Endothelial cell of umbilical vein (primary cell): ENCODE measurements around the gene TTC31. TPM values are rescaled to one million over a fixed set of nuclear protein-coding genes. Genes with fewer than 3 reads are reported as not detected.

Experiments used
- BruUV-seq: library from RNA; stranded (reverse); fragments of 400-500 nt; replicated peaks from 2 replicates; lab custom pipeline; 2021; lab: Mats Ljungman, UMichigan
- CTCF ChIA-PET: fragments of 300-600, 350-600 bp; sonication (Branson Sonifier 250); formaldehyde crosslinking; loops from one replicate; lab custom pipeline; 2021; ENCODE audit warnings: antibody characterized with exemption, inconsistent platforms; lab: Charles Lee
- POLR2A ChIA-PET: fragments of 300-600, 350-600 bp; sonication (Branson Sonifier 250); formaldehyde crosslinking; loops from one replicate; lab custom pipeline; 2021; ENCODE audit warnings: antibody characterized with exemption, inconsistent platforms; lab: Charles Lee
- DNase-seq: peaks from one replicate; pipeline ENCODE4 v3.0.0-alpha.2; 2011; ENCODE audit warnings: low read depth, low spot score
- FAIRE-seq: peaks from 2 replicates; lab custom pipeline; 2011; peaks lifted over from hg19 to GRCh38; lab: Jason Lieb, UNC
- H2AFZ ChIP-seq: 2 replicates; pipeline ENCODE4 v1.6.0; 2012; ENCODE audit warnings: low read depth, low read length, control low read depth, inconsistent platforms
- H3K27ac ChIP-seq: 2 replicates; pipeline ENCODE4 v1.5.1; 2011; ENCODE audit warnings: low read depth, mild to moderate bottlenecking, control low read depth, low read length, moderate library complexity; ENCODE audit not compliant: insufficient read depth
- H3K27me3 ChIP-seq, 2 experiments: 2 replicates each; pipeline versions ENCODE4 v1.6.0 to v1.6.1; 2011; ENCODE audit warnings: low read length in 2 of 2, mixed read lengths in 1 of 2; ENCODE audit not compliant: control insufficient read depth in 2 of 2, insufficient read depth in 2 of 2
- H3K36me3 ChIP-seq, 2 experiments: 2 replicates in 1 of 2; 3 replicates in 1 of 2; pipeline ENCODE4 v1.5.1; 2011; ENCODE audit warnings: low read length in 2 of 2, mild to moderate bottlenecking in 1 of 2, moderate library complexity in 1 of 2; ENCODE audit not compliant: control insufficient read depth in 2 of 2, insufficient read depth in 2 of 2; ENCODE audit errors: extremely low read depth in 1 of 2
- H3K4me1 ChIP-seq: 3 replicates; pipeline ENCODE4 v1.5.1; 2011; ENCODE audit warnings: mild to moderate bottlenecking, low read length; ENCODE audit not compliant: control insufficient read depth, insufficient read depth; ENCODE audit errors: extremely low read depth
- H3K4me2 ChIP-seq: 2 replicates; pipeline ENCODE4 v1.6.1; 2011; ENCODE audit warnings: low read length, control low read depth, mixed read lengths; ENCODE audit not compliant: insufficient read depth
- H3K4me3 ChIP-seq, 3 experiments: fragments of 200-600 bp in 1 of 3; sonication (generic), shearing (Covaris generic) in 1 of 3; replicated peaks in 1 of 3; 2 replicates each; pipeline ENCODE4 v1.5.1; 2011 to 2016; ENCODE audit warnings: control low read depth in 3 of 3, low read length in 3 of 3, mild to moderate bottlenecking in 2 of 3, inconsistent platforms in 1 of 3, low read depth in 1 of 3, moderate library complexity in 1 of 3; ENCODE audit not compliant: insufficient read depth in 1 of 3
- H3K79me2 ChIP-seq: 2 replicates; pipeline ENCODE4 v1.6.0; 2012; ENCODE audit warnings: low read length, inconsistent platforms; ENCODE audit not compliant: control insufficient read depth, insufficient read depth
- H3K9ac ChIP-seq: replicated peaks from 2 replicates; pipeline ENCODE3; 2011; ENCODE audit warnings: low read length, control low read depth; ENCODE audit not compliant: insufficient read depth; ENCODE audit errors: extremely low read depth
- H3K9me1 ChIP-seq: replicated peaks from 3 replicates; pipeline ENCODE4 v1.6.0; 2011; ENCODE audit warnings: mild to moderate bottlenecking, low read length; ENCODE audit not compliant: control insufficient read depth, insufficient read depth; ENCODE audit errors: extremely low read depth
- H3K9me3 ChIP-seq: replicated peaks from 2 replicates; pipeline ENCODE4 v1.5.1; 2012; ENCODE audit warnings: low read length, inconsistent platforms; ENCODE audit not compliant: control insufficient read depth, insufficient read depth
- H4K20me1 ChIP-seq: replicated peaks from 2 replicates; pipeline ENCODE3; 2011; ENCODE audit warnings: mild to moderate bottlenecking, low read length; ENCODE audit not compliant: control insufficient read depth, insufficient read depth; ENCODE audit errors: extremely low read depth
- EZH2 ChIP-seq: IDR thresholded peaks from 2 replicates; pipeline ENCODE4 v1.6.1; 2012; ENCODE audit warnings: borderline replicate concordance, low read depth, mild to moderate bottlenecking, moderate library complexity, low read length, inconsistent platforms; ENCODE audit not compliant: severe bottlenecking
- FOS ChIP-seq: IDR thresholded peaks from 2 replicates; pipeline ENCODE4 v1.6.1; 2011; ENCODE audit warnings: mild to moderate bottlenecking, low read length, moderate library complexity, borderline replicate concordance; ENCODE audit not compliant: insufficient read depth
- GATA2 ChIP-seq: IDR thresholded peaks from 2 replicates; pipeline ENCODE4 v1.7.0; 2011; ENCODE audit warnings: low read depth, mild to moderate bottlenecking, moderate library complexity, mixed read lengths, low read length; ENCODE audit not compliant: insufficient read length, insufficient read depth
- JUN ChIP-seq: IDR thresholded peaks from 2 replicates; pipeline ENCODE4 v1.6.1; 2011; ENCODE audit warnings: borderline replicate concordance, low read depth; ENCODE audit not compliant: insufficient read length, insufficient read depth
- MYC ChIP-seq: IDR thresholded peaks from one replicate; pipeline ENCODE4 v1.6.1; 2011; ENCODE audit warnings: mild to moderate bottlenecking, low read depth, low read length
- dilution Hi-C: fragments of 300-500 bp; cut with MboI; formaldehyde crosslinking; loops from one replicate; pipeline ENCODE4 v1.15.0; 2019; ENCODE audit warnings: low sequenced_read_pairs; ENCODE audit not compliant: extremely low pct_ligation_motif_present
- intact Hi-C: fragments of 100-400 bp; cut with micrococcal nuclease; formaldehyde crosslinking; loops from one replicate; pipeline ENCODE4 v1.10.0; 2022
- polyA plus RNA-seq, 4 experiments: library from polyadenylated mRNA; depleted of rRNA in 3 of 4; stranded (reverse) in 3 of 4; unstranded in 1 of 4; fragments of >200 nt; gene quantifications; 2 replicates each; pipeline versions ENCODE4 v1.2.1 to v1.2.3, GENCODE V29; 2011 to 2012; ENCODE audit warnings: missing spikeins in 1 of 4
- total RNA-seq: library from RNA; stranded (reverse); gene quantifications from 2 replicates; pipeline ENCODE4 v1.2.3, GENCODE V29; 2021
- TF ChIP-seq, protein P1 (sequence below): IDR thresholded peaks from 2 replicates; pipeline ENCODE4 v1.6.1; 2011; ENCODE audit not compliant: insufficient read depth, insufficient read length

The TTC31 gene
- total and polyA plus RNA-seq, 2 donors (not counting 3 experiments of a cell fraction or from before 2014, with no cell fraction given): 20.1 to 24.1 TPM

DNA sequence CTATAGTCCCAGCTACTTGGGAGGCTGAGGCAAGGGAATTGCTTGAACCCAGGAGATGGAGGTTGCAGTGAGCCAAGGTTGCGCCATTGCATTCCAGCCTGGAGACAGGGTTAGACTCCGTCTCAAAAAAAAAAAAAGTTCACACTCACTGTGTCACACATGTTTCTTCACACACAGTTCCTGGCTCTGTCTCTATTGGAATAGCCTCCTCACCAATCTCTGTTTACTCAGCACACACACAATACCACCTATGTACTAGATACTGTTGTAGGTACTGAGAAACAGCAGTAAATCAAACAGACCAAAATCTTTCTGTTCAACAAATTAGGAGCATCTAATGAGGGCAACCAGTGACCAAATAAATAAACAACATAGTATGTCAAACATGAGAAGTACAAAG lies 3.3 kb downstream of the TTC31 start:
- intact Hi-C loops (no loop called here), dilution Hi-C loops (no loop called here)
- H3K4me3 ChIP-seq: no peak overlapping the region
- peaks cover 0 to 5% of the 10 kb centered on the region in 2 experiments for H3K36me3 ChIP-seq
- no peaks in the 10 kb centered on the region for H4K20me1 ChIP-seq
- no TSS peak for BruUV-seq
- no peak overlapping the region for H3K27ac ChIP-seq
- H3K4me2 ChIP-seq: no peak overlapping the region
- peaks cover 10% of the 10 kb centered on the region for H3K79me2 ChIP-seq
- TF ChIP-seq EZH2 (no peak), MYC (no peak), JUN (no peak)
- no peak for DNase-seq
- CTCF ChIA-PET: no interaction called here
- no peaks in the 10 kb centered on the region for H3K9me3 ChIP-seq
- H3K4me1 ChIP-seq: peaks cover 10% of the 10 kb centered on the region
- H3K27me3 ChIP-seq: no peaks in the 10 kb centered on the region
- POLR2A ChIA-PET: no interaction called here
- H3K9ac ChIP-seq: no peak overlapping the region
- no peaks in the 10 kb centered on the region for H3K9me1 ChIP-seq
- FAIRE-seq: no peak
- no peak overlapping the region for H2AFZ ChIP-seq

DNA sequence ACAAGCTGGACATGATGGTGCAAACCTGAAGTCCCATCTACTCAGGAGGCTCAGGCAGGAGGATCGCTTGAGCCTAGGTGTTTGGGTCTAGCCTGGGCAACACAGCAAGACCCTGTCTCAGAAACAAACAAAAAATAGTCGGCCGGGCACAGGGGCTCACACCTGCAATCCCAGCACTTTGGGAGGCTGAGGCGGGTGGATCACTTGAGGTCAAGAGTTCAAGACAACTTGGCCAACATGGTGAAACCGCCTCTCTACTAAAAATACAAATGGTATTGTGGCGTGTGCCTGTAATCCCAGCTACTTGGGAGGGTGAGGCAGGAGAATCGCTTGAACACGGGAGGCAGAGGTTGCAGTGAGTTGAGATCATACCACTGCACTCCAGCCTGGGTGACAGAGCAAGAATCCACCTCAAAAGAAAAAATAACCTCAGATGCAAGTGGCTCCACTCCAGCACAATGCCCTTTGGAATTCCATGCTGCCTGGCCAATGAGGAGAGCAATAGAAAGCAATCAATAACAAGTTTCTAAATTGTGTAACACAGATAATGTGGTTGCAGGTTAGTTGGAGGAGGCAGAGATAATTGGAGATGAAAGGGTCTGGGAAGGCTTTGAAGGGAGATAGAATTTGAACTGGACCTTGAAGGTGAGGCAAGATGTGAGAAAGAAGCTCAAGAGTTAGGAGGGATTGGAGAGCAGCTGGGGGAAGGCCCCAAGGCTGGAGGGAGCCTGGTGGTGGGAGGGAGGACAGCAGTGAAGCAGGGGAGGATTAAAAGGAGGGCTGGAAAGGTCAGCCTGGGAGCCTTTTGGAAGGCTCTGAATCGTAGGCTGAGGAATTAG lies 6.0 kb downstream of the TTC31 start:
- dilution Hi-C loops: no loop called here
- ChIA-PET POLR2A (no interaction called here), CTCF (interaction anchor here (0.9 to 2.1 kb wide), 2 partner anchors 9 to 43 kb away, joined by 3 to 8 read pairs; no protein-coding TSS in a partner anchor)
- Histone ChIP-seq H3K9me1 (no peaks in the 10 kb centered on the region), H3K9ac (no peak overlapping the region), H3K27me3 (no peaks in the 10 kb centered on the region), H3K4me3 (no peak overlapping the region), H3K9me3 (no peaks in the 10 kb centered on the region), H3K4me1 (peaks cover 4% of the 10 kb centered on the region), H3K27ac (no peak overlapping the region), H3K36me3 (peaks cover 3 to 14% of the 10 kb centered on the region in 2 experiments), H3K4me2 (no peak overlapping the region), H3K79me2 (no peaks in the 10 kb centered on the region), H4K20me1 (no peaks in the 10 kb centered on the region), H2AFZ (no peak overlapping the region)
- DNase-seq (no peak), FAIRE-seq (no peak)
- intact Hi-C loops: no loop called here
- no peak for TF ChIP-seq JUN
- TF ChIP-seq FOS: no peak
- no peak for TF ChIP-seq MYC
- TF ChIP-seq, protein P1, sequence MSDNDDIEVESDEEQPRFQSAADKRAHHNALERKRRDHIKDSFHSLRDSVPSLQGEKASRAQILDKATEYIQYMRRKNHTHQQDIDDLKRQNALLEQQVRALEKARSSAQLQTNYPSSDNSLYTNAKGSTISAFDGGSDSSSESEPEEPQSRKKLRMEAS: no peak
- no peak for TF ChIP-seq GATA2
- no TSS peak for BruUV-seq
